RWPE2 (cell line): ENCODE measurements around the gene DEF6.

Experiments used
- ATAC-seq: fragments of 200-7000 bp; cut with Tn5 transposase; 3 replicates; pipeline ENCODE4 v1.9.1; 2021; ENCODE audit warnings: low read depth
- DNase-seq: peaks from one replicate; pipeline ENCODE4 v3.0.0-alpha.2; 2020; ENCODE audit warnings: low spot score
- H3K27ac ChIP-seq: fragments of 450-650 bp; 2 replicates; pipeline ENCODE4 v1.5.1; 2017; ENCODE audit warnings: mild to moderate bottlenecking; ENCODE audit not compliant: poor library complexity, severe bottlenecking
- H3K27me3 ChIP-seq: fragments of 250-450 bp; sonication (Bioruptor Pico); 2 replicates; pipeline ENCODE4 v1.5.1; 2021; ENCODE audit warnings: mild to moderate bottlenecking, moderate library complexity; ENCODE audit not compliant: insufficient read depth, poor library complexity, severe bottlenecking
- H3K36me3 ChIP-seq: fragments of 250-450 bp; sonication (Bioruptor Pico); 2 replicates; pipeline ENCODE4 v1.5.1; 2020; ENCODE audit warnings: low read depth, mild to moderate bottlenecking, moderate library complexity
- H3K4me1 ChIP-seq: fragments of 250-450 bp; sonication (Bioruptor Pico); 2 replicates; pipeline ENCODE4 v1.5.1; 2021; ENCODE audit warnings: mild to moderate bottlenecking, moderate library complexity; ENCODE audit not compliant: insufficient read depth, poor library complexity, severe bottlenecking
- H3K4me3 ChIP-seq: fragments of 250-450 bp; sonication (Bioruptor Pico); 2 replicates; pipeline ENCODE4 v1.5.1; 2021; ENCODE audit warnings: mild to moderate bottlenecking, moderate library complexity; ENCODE audit not compliant: severe bottlenecking
- H3K9me3 ChIP-seq: fragments of 250-450 bp; sonication (Bioruptor Pico); 2 replicates; pipeline ENCODE4 v1.5.1; 2021; ENCODE audit warnings: mild to moderate bottlenecking, moderate library complexity; ENCODE audit not compliant: severe bottlenecking
- CTCF ChIP-seq: fragments of 450-650 bp; IDR thresholded peaks from one replicate; pipeline ENCODE4 v1.5.1; 2017; ENCODE audit warnings: mild to moderate bottlenecking, moderate library complexity; ENCODE audit not compliant: poor library complexity, severe bottlenecking

The DEF6 gene

DNA sequence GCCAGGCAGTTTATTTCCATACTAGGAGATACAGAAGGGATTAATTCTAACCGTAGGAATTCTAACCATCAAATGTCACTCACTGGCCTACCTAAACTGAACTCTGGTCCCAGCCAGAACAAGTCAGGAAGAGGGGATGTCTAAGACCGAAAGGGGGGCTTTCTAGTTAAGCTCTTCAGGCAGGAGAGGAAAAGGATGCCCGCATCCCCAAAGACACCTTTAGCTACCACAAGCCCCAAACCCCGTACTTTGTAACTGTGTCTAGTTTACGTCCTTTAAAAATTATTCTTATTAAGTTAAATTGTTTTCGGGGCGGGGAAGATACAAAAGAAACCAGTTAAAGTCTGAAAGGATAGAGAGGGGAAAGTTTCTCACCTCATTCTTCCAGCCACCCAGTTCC is 39.3 kb upstream of the DEF6 start:
- ATAC-seq (no peak), DNase-seq (no peak)
- Histone ChIP-seq H3K4me3 (peak overlapping the region; percentile 86), H3K27me3 (no peaks in the 10 kb centered on the region), H3K27ac (peak overlapping the region; percentile 80), H3K4me1 (peaks cover 10% of the 10 kb centered on the region), H3K9me3 (no peaks in the 10 kb centered on the region), H3K36me3 (no peaks in the 10 kb centered on the region)
- TF ChIP-seq CTCF = no peak

DNA sequence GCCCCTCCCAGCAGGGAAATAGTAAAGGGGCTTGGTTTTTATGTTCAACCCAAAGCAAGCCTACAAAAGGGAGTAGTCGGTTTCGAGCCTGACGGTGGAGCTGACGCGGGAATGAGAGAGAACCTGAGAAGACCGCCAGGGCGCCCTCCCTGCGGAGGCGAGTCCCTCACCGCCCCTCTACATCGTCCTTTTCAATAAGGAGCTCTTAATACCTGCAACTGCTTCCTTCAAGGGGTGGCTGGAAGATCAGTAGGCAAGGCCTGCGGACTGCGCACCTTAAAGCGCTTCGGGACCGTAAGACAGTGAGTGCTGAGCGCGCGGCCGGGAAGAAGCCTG is 38.8 kb upstream of the DEF6 start:
- Histone ChIP-seq H3K4me1 (peaks cover 10% of the 10 kb centered on the region), H3K9me3 (no peaks in the 10 kb centered on the region), H3K27ac (peak overlapping the region; percentile 80), H3K4me3 (peak overlapping the region; percentile 86), H3K27me3 (no peaks in the 10 kb centered on the region), H3K36me3 (no peaks in the 10 kb centered on the region)
- ATAC-seq (peak; percentile 46), DNase-seq (no peak)
- no peak for TF ChIP-seq CTCF

- no peaks in the 10 kb centered on the region for H3K27me3 ChIP-seq
- TF ChIP-seq CTCF = no peak
- peak within 1 kb of the TSS; percentile 86 for H3K4me3 ChIP-seq
- peak; percentile 96 for DNase-seq
- H3K4me1 ChIP-seq = peaks cover 10% of the 10 kb centered on the region
- no peaks in the 10 kb centered on the region for H3K36me3 ChIP-seq
- peak within 1 kb of the TSS; percentile 80 for H3K27ac ChIP-seq
- H3K9me3 ChIP-seq = no peaks in the 10 kb centered on the region
- ATAC-seq = peak; percentile 81
Observed at GRCh38 chr6:35259194-35259947, 38.2 kb upstream of the DEF6 start, which contains the start of gene ZNF76. Gene ZNF76 (plus strand): TSS chr6:35259735. CDS start chr6:35281152, 21,417 bp downstream.

DNA sequence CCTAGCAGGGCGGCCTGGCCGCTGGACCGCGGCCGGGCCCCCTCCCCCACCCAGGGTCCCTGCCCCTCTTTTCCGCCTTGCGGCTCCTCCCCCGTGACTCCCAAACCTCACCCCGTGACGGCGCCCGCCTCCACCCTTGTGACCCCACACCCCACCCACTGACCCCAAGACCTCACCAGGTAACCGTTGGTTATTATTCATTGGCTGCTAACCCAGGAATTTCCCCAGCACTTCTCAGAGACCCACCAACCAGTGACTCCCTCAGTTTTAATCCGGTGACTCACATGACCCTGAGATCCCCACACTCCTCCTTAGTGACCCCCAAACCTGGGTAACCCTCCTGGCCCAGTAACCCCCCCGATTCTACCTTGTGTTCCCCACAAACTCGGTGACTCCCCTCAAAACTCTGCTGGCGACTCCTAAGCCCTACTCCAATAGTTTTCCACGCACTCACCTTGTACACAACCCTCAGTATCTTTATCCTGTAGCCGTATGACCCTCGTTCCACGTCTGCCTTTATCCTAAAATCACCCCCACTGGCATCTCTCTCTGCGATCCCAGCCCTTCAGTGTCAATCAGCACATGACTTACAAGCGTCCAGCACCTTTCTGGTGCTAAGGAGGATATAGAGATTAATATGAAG is 37.5 kb upstream of the DEF6 start:
- H3K27me3 ChIP-seq = no peaks in the 10 kb centered on the region
- DNase-seq (peak; percentile 80), ATAC-seq (peak; percentile 44)
- H3K36me3 ChIP-seq = no peaks in the 10 kb centered on the region
- no peaks in the 10 kb centered on the region for H3K9me3 ChIP-seq
- H3K4me3 ChIP-seq = peak overlapping the region; percentile 86
- H3K27ac ChIP-seq = peak overlapping the region; percentile 80
- H3K4me1 ChIP-seq = peaks cover 10% of the 10 kb centered on the region
- no peak for TF ChIP-seq CTCF
